NCI-H146 treated with DMSO at 0.1 percent for 48 hours (cell line): ENCODE data around the gene DERL2.

Experiments used
- DNase-seq: peaks from one replicate; lab custom pipeline; 2025; ENCODE audit not compliant: unreplicated experiment; lab: John Stamatoyannopoulos, UW

DERL2 gene

GRCh38 chr17:5485270-5486205 is at the start of gene DERL2:
Gene DERL2, minus strand, starts transcription at chr17:5486178. Its CDS starts 17 bp downstream, at chr17:5486161.
- no peak for DNase-seq

GRCh38 chr17:5535436-5535835 is 49.5 kb upstream of the DERL2 start:
- DNase-seq: no peak

- DNase-seq: no peak
Measured at GRCh38 chr17:5533486-5534315, 47.7 kb upstream of the DERL2 start.

- no peak for DNase-seq
Measured at GRCh38 chr17:5532581-5532980, 46.6 kb upstream of the DERL2 start.

- no peak for DNase-seq
Measured at GRCh38 chr17:5531085-5531418, 45.1 kb upstream of the DERL2 start.

GRCh38 chr17:5530265-5531084 is 44.5 kb upstream of the DERL2 start:
- no peak for DNase-seq

- DNase-seq: no peak
Measured at GRCh38 chr17:5527601-5528250, 41.7 kb upstream of the DERL2 start.

- no peak for DNase-seq
Measured at GRCh38 chr17:5526821-5527598, 41.0 kb upstream of the DERL2 start.

- no peak for DNase-seq
Measured at GRCh38 chr17:5523249-5523648, 37.3 kb upstream of the DERL2 start.

- DNase-seq: no peak
Measured at GRCh38 chr17:5522476-5522875, 36.5 kb upstream of the DERL2 start.

- no peak for DNase-seq
Measured at GRCh38 chr17:5516060-5516792, 30.2 kb upstream of the DERL2 start.

GRCh38 chr17:5514976-5515375 is 29.0 kb upstream of the DERL2 start:
- no peak for DNase-seq

GRCh38 chr17:5513628-5514027 is 27.6 kb upstream of the DERL2 start:
- DNase-seq: no peak

GRCh38 chr17:5511401-5512225 is 25.6 kb upstream of the DERL2 start:
- no peak for DNase-seq

- DNase-seq: no peak
Measured at GRCh38 chr17:5510771-5511170, 24.8 kb upstream of the DERL2 start.

GRCh38 chr17:5509482-5509881 is 23.5 kb upstream of the DERL2 start:
- DNase-seq: no peak

GRCh38 chr17:5508810-5509209 is 22.8 kb upstream of the DERL2 start:
- DNase-seq: peak; percentile 78

GRCh38 chr17:5506307-5506706 is 20.3 kb upstream of the DERL2 start:
- no peak for DNase-seq
